ENCODE results near the gene EIF4G3. TPM values are rescaled to one million over a fixed set of nuclear protein-coding genes. Genes with fewer than 3 reads are reported as not detected.

EIF4G3 gene
- total and polyA plus RNA-seq, 10 donors = 14.3 to 97.3 (median 64.1) TPM

DNA sequence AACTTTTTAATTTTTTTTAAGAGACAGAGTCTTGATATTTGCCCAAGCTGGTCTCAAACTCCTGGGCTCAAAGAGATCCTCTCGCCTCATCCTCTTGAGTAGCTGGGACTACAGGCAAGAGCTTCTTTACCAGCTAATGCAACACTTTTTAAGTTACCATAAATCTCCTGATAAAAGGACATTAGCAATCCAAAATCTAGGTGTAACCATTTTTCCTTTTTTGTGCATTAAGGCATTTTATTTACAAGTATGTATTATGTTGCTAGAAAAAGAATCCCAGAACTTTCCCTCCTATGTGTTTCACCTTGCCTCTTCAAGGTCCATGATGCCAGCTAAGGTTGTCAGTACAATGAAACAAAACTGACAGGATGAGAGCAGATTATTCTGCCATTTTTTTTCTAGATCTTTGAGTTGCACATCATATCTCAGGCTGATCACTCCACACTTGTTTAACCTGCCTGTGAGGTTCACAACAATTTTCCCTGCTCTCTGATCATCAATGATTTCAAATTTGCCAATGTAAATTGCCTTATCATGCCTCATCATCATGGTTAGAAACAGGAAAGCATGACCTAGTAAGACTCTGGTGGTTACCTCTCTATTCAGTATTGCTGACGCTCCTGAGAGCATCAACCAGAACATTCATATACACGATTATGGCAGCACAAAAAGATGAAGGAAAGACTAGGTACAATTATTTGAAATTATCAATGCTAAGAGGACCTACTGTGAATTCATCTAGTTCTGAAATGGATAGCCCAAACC is 173.2 kb downstream of the EIF4G3 start:
- Histone ChIP-seq H3K27ac (no peak overlapping the region), H3K36me3 (peaks cover 0 to 24% (median 0%) of the 10 kb centered on the region in 6 donors), H3K4me1 (peaks cover 0 to 30% (median 0%) of the 10 kb centered on the region in 6 donors), H3K9me3 (no peaks in the 10 kb centered on the region), H3K27me3 (replicated peaks in 1 of 7) (no peaks in the 10 kb centered on the region), H3K4me3 (no peak overlapping the region)
- no peak for DNase-seq
- TF ChIP-seq, protein P1, sequence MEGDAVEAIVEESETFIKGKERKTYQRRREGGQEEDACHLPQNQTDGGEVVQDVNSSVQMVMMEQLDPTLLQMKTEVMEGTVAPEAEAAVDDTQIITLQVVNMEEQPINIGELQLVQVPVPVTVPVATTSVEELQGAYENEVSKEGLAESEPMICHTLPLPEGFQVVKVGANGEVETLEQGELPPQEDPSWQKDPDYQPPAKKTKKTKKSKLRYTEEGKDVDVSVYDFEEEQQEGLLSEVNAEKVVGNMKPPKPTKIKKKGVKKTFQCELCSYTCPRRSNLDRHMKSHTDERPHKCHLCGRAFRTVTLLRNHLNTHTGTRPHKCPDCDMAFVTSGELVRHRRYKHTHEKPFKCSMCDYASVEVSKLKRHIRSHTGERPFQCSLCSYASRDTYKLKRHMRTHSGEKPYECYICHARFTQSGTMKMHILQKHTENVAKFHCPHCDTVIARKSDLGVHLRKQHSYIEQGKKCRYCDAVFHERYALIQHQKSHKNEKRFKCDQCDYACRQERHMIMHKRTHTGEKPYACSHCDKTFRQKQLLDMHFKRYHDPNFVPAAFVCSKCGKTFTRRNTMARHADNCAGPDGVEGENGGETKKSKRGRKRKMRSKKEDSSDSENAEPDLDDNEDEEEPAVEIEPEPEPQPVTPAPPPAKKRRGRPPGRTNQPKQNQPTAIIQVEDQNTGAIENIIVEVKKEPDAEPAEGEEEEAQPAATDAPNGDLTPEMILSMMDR (IDR thresholded peaks at IDR 0.05 in 8 of 11, conservative IDR thresholded peaks at IDR 0.05 in 3 of 11) = no peak
- TF ChIP-seq POLR2AphosphoS5 (IDR thresholded peaks at IDR 0.05) (no peak), POLR2A (IDR thresholded peaks at IDR 0.05) (no peak)
- WGBS, 5 donors = 76 to 90% (median 83%) methylated on average over 3 of the region's 3 CpGs
- intact Hi-C loops (cut with DNase I; ENCODE audit: low total_unique reads) = no loop called here

DNA sequence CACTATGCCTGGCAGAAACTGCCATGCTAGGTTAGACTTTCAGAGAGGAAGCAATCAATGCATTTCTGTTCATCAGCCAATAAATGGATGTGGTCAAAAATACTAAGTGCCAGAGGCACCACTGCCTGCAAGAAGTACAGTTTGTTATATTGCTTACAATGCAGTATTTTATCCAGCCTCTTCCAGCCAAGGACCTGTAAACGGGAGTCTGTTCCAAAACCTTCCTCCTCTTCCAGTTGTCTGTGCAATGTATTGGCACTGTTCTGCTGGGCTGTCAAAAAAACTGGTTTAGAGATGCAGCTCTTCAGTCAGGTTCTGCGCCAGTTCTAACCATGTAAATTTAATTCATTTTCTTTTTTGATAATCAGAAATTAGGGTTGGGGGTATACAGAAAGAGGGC is 175.7 kb downstream of the EIF4G3 start:
- WGBS, 5 donors = 81 to 96% (median 85%) methylated on average over 2 of the region's 2 CpGs
- DNase-seq = no peak
- H3K36me3 ChIP-seq = peaks cover 0 to 24% (median 0%) of the 10 kb centered on the region in 6 donors
- TF ChIP-seq, protein P1 (IDR thresholded peaks at IDR 0.05 in 8 of 11, conservative IDR thresholded peaks at IDR 0.05 in 3 of 11) = no peak
- TF ChIP-seq POLR2AphosphoS5 (IDR thresholded peaks at IDR 0.05) = no peak
- TF ChIP-seq POLR2A (IDR thresholded peaks at IDR 0.05) = no peak
- intact Hi-C loops (cut with DNase I; ENCODE audit: low total_unique reads) = no loop called here
- H3K9me3 ChIP-seq = no peaks in the 10 kb centered on the region
- no peak overlapping the region for H3K4me3 ChIP-seq
- H3K4me1 ChIP-seq = peaks cover 0 to 49% (median 0%) of the 10 kb centered on the region in 6 donors
- H3K27ac ChIP-seq = no peak overlapping the region
- H3K27me3 ChIP-seq (replicated peaks in 1 of 7) = no peaks in the 10 kb centered on the region

DNA sequence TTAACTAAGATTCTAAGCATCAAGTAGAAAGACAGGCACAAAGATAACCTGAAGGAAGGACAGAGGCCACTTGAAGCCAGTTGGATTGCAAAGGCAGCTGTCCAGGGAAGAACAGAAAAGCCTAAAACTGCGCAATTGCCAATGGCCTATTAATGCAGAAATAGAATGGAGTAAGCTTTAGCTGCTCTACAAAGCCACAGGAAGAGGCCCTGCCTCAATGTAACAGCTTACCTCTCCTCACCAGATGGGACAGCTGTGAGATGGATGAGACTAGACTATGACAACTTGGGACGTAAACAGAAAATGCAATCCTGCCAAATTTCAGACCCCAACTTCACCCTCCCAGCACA is 176.5 kb downstream of the EIF4G3 start:
- peaks cover 0 to 24% (median 0%) of the 10 kb centered on the region in 6 donors for H3K36me3 ChIP-seq
- no peak overlapping the region for H3K4me3 ChIP-seq
- H3K27ac ChIP-seq = no peak overlapping the region
- no peaks in the 10 kb centered on the region for H3K27me3 ChIP-seq (replicated peaks in 1 of 7)
- TF ChIP-seq POLR2A (IDR thresholded peaks at IDR 0.05) = no peak
- no peak for TF ChIP-seq POLR2AphosphoS5 (IDR thresholded peaks at IDR 0.05)
- TF ChIP-seq, protein P1 (IDR thresholded peaks at IDR 0.05 in 8 of 11, conservative IDR thresholded peaks at IDR 0.05 in 3 of 11) = no peak
- intact Hi-C loops (cut with DNase I; ENCODE audit: low total_unique reads) = no loop called here
- H3K9me3 ChIP-seq = no peaks in the 10 kb centered on the region
- peaks cover 0 to 45% (median 0%) of the 10 kb centered on the region in 6 donors for H3K4me1 ChIP-seq
- no peak for DNase-seq
- 53 to 82% (median 70%) methylated on average over 2 of the region's 2 CpGs for WGBS, 5 donors

- no peak for DNase-seq
- WGBS, 5 donors = 83 to 89% (median 86%) methylated on average over 4 of the region's 4 CpGs
- Histone ChIP-seq H3K27me3 (replicated peaks in 1 of 7) (no peaks in the 10 kb centered on the region), H3K4me3 (no peak overlapping the region), H3K27ac (no peak overlapping the region), H3K9me3 (no peaks in the 10 kb centered on the region), H3K36me3 (peaks cover 0 to 24% (median 0%) of the 10 kb centered on the region in 6 donors), H3K4me1 (peaks cover 0 to 45% (median 0%) of the 10 kb centered on the region in 6 donors)
- no peak for TF ChIP-seq POLR2AphosphoS5 (IDR thresholded peaks at IDR 0.05)
- TF ChIP-seq, protein P1 (IDR thresholded peaks at IDR 0.05 in 8 of 11, conservative IDR thresholded peaks at IDR 0.05 in 3 of 11) = no peak
- TF ChIP-seq POLR2A (IDR thresholded peaks at IDR 0.05) = no peak
- intact Hi-C loops (cut with DNase I; ENCODE audit: low total_unique reads) = no loop called here
Observed at GRCh38 chr1:20999525-21000244, 177.0 kb downstream of the EIF4G3 start.

Data from spleen (tissue), 11 donors.